ENCODE results near the gene CLSTN2.

DNA sequence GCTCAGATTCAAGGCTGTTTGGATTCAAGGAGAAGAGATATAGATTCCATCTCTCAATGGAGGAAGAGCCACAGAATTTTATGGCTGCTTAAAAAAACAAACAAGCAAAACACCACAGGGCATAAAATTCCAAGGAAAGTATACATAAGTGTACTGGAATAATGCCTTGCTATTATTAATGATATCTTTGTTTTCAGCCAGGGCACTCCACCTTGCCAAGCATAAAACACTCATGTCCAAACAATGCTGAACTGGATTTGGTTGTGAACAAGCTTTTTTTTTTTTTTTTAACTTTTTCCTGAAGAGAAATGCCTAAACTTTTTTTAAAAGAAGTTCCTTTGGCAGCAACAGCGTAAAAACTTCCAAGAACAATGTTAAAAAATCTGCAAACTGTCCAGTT is 4.8 kb upstream of the CLSTN2 start:
- TF ChIP-seq, protein P1, sequence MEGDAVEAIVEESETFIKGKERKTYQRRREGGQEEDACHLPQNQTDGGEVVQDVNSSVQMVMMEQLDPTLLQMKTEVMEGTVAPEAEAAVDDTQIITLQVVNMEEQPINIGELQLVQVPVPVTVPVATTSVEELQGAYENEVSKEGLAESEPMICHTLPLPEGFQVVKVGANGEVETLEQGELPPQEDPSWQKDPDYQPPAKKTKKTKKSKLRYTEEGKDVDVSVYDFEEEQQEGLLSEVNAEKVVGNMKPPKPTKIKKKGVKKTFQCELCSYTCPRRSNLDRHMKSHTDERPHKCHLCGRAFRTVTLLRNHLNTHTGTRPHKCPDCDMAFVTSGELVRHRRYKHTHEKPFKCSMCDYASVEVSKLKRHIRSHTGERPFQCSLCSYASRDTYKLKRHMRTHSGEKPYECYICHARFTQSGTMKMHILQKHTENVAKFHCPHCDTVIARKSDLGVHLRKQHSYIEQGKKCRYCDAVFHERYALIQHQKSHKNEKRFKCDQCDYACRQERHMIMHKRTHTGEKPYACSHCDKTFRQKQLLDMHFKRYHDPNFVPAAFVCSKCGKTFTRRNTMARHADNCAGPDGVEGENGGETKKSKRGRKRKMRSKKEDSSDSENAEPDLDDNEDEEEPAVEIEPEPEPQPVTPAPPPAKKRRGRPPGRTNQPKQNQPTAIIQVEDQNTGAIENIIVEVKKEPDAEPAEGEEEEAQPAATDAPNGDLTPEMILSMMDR (conservative IDR thresholded peaks at IDR 0.05; ENCODE audit: low read depth, low read length): no peak
- no peak for TF ChIP-seq EZH2phosphoT487 (IDR thresholded peaks at IDR 0.05; ENCODE audit: borderline replicate concordance, low read length)
- TF ChIP-seq EZH2 (IDR thresholded peaks at IDR 0.05; ENCODE audit: low read length, unreplicated experiment): no peak

Measured in PC-3 (cell line).